Aorta (tissue), 5 donors: ENCODE measurements around the gene NIPBL. TPM values are rescaled to one million over a fixed set of nuclear protein-coding genes. Genes with fewer than 3 reads are reported as not detected.
"Not testable (repeated sequence)": the region's sequence is repeated elsewhere in the genome, so short reads cannot be mapped to it uniquely, and the experiment has no call there.

Source experiments
- ATAC-seq: fragments of 200-7000 bp; cut with Tn5 transposase; one replicate; pipeline ENCODE4 v1.9.1; 2022; ENCODE audit warnings: moderate library complexity; ENCODE audit not compliant: low FRiP score
- DNase-seq, 2 donors: peaks; one replicate each; pipeline ENCODE4 v3.0.0-alpha.2; 2020
- H3K27ac ChIP-seq, 2 donors: one replicate each; pipeline ENCODE4 v1.5.1; 2013; ENCODE audit warnings: low read length in 2 of 2, mild to moderate bottlenecking in 2 of 2, moderate library complexity in 2 of 2, control low read depth in 1 of 2, inconsistent platforms in 1 of 2, low read depth in 1 of 2
- H3K27me3 ChIP-seq, 2 donors: one replicate each; pipeline ENCODE4 v1.6.1; 2013; ENCODE audit warnings: control low read depth in 1 of 2, low read length in 1 of 2, mild to moderate bottlenecking in 1 of 2, moderate library complexity in 1 of 2; ENCODE audit not compliant: insufficient read depth in 2 of 2, control insufficient read depth in 1 of 2
- H3K36me3 ChIP-seq, 2 donors: one replicate each; pipeline ENCODE4 v1.6.1; 2013; ENCODE audit warnings: control low read depth in 1 of 2, low read length in 1 of 2, mild to moderate bottlenecking in 1 of 2; ENCODE audit not compliant: insufficient read depth in 2 of 2, control insufficient read depth in 1 of 2
- H3K4me1 ChIP-seq, 2 donors: one replicate each; pipeline ENCODE4 v1.6.1; 2013; ENCODE audit warnings: low read length in 2 of 2, control low read depth in 1 of 2, mild to moderate bottlenecking in 1 of 2, moderate library complexity in 1 of 2; ENCODE audit not compliant: insufficient read depth in 2 of 2, control insufficient read depth in 1 of 2
- H3K4me3 ChIP-seq, 2 donors: one replicate each; pipeline ENCODE4 v1.5.1; 2013; ENCODE audit warnings: low read length in 2 of 2, control low read depth in 1 of 2, mild to moderate bottlenecking in 1 of 2
- H3K9me3 ChIP-seq: one replicate; pipeline ENCODE4 v1.6.1; 2013; ENCODE audit warnings: mild to moderate bottlenecking, low read length; ENCODE audit not compliant: control insufficient read depth
- WGBS, 2 donors: extraction: QIAGEN DNeasy Blood & Tissue Kit; methylation state at CpG; one replicate each; pipeline ENCODE4 v1.1.7; 2013; 5-methylcytosine and 5-hydroxymethylcytosine counted together
- intact Hi-C, 2 donors: fragments of 100-400 bp; cut with DNase I; formaldehyde crosslinking; loops; one replicate each; pipeline versions ENCODE4 v1.14.2 to v1.15.0; 2022
- polyA plus RNA-seq, 2 donors: library from polyadenylated mRNA; stranded (reverse); fragments of 200-250 nt; gene quantifications; one replicate each; pipeline ENCODE4 v1.2.3, GENCODE V29; 2013
- total RNA-seq, 2 donors: library from RNA; stranded (reverse); fragmentation: NEBNext Ultra II Directional; extraction: Animal tissue kit (Norgen Biotek cat#: 25700); gene quantifications; one replicate each; pipeline ENCODE4 v1.2.1, GENCODE V29; 2021
- donor health status: healthy with polysubstance abuse.
- donor health status: Bipolar disorder and iron deficiency.
- donor health status: DM: no; HTN: no; CAD: no.
- donor health status: DM: no; HTN: no; CAD: no.
- donor health status: DM: yes; HTN: yes; CAD: no.

NIPBL gene
- total and polyA plus RNA-seq, 4 donors = 5.1 to 81.3 (median 40.0) TPM

DNA sequence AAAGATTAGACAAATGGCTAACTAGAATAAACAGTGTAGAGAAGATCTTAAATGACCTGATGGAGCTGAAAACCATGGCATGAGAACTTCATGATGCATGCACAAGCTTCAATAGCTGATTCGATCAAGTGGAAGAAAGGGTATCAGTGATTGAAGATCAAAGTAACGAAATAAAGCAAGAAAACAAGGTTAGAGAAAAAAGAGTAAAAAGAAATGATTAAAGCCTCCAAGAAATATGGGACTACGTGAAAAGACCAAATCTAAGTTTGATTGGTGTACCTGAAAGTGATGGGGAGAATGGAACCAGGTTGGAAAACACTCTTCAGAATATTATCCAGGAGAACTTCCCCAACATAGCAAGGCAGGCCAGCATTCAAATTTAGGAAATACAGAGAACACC, 28.0 kb upstream of the NIPBL start:
- ATAC-seq, H3K4me1 ChIP-seq, H3K27me3 ChIP-seq, H3K36me3 ChIP-seq, DNase-seq, intact Hi-C loops, H3K9me3 ChIP-seq, H3K27ac ChIP-seq, H3K4me3 ChIP-seq: not testable (repeated sequence)
- 88 to 90% methylated on average over 3 of the region's 3 CpGs for WGBS, 2 donors

DNA sequence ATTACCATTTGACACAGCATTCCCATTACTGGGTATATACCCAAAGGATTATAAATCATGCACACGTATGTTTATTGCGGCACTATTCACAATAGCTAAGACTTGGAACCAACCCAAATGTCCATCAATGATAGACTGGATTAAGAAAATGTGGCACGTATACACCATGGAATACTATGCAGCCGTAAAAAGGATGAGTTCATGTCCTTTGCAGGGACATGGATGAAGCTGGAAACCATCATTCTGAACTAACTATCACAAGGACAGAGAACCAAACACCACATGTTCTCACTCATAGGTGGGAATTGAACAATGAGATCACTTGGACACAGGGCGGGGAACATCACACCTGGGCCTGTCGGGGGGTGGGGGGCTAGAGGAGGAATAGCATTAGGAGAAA, 23.7 kb upstream of the NIPBL start:
- DNase-seq, H3K4me3 ChIP-seq, H3K9me3 ChIP-seq, H3K27ac ChIP-seq, ATAC-seq, H3K36me3 ChIP-seq, H3K27me3 ChIP-seq, H3K4me1 ChIP-seq, intact Hi-C loops: not testable (repeated sequence)
- WGBS, 2 donors = 92 to 95% methylated on average over 6 of the region's 6 CpGs

DNA sequence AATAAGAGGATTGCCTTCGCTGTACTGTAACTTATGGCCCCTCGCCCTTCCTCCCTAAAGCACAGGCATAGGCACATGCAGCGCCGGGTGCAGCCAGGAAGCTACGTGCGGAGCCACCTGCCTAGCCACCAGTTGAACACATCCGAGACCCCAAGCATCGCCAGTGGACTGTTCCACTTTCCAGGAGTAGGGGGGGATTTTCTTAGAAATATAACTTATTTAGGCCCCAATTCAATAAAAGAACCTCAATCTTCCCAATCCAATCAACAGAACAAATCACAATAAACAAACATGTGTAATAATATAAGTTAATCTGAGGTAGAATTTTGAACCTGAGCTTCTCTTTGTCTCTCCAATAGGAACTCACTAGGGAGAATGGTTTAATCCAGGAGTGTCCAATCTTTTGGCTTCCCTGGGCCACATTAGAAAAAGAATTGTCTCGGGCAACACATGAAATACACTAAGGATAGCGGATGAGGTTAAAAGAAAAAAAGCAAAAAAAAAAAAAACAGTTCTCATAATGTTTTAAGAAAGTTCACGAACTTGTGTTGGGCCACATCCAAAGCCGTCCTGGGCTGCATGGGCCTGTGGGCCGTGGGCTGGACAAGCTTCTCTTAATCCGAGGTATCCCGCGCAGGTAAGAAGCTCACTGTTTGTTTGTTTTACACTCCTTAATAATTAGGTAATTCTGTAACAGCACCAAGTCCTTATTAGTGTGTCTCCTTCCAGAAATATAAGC, 22.0 kb upstream of the NIPBL start:
- ATAC-seq = no peak
- WGBS, 2 donors = 69% methylated on average over 16 of the region's 16 CpGs
- Histone ChIP-seq H3K27ac (no peak overlapping the region), H3K27me3 (no peaks in the 10 kb centered on the region), H3K4me1 (no peaks in the 10 kb centered on the region), H3K9me3 (peaks cover 1% of the 10 kb centered on the region), H3K4me3 (no peak overlapping the region), H3K36me3 (no peaks in the 10 kb centered on the region)
- intact Hi-C loops = no loop called here
- DNase-seq = no peak

DNA sequence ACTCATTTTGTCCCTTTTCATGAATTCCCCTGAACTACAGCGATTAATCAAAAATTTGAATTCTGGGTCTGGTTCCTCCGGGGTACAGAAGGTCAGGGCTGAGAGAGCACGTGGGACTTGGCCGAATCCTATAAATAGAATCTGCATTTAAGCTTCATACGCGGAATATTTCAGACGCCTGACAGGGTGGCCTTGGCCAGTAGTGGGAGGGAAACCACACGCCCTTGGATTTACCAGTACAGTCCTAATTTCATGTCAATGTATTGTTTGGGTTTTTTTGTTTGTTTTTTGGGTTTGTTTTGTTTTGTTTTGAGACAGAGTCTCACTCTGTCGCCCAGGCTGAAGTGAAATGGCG, 21.5 kb upstream of the NIPBL start:
- DNase-seq (no peak), ATAC-seq (no peak)
- intact Hi-C loops = no loop called here
- no peaks in the 10 kb centered on the region for H3K27me3 ChIP-seq
- peaks cover 1% of the 10 kb centered on the region for H3K9me3 ChIP-seq
- no peak overlapping the region for H3K27ac ChIP-seq
- H3K4me1 ChIP-seq = no peaks in the 10 kb centered on the region
- 63 to 68% methylated on average over 10 of the region's 10 CpGs for WGBS, 2 donors
- H3K36me3 ChIP-seq = no peaks in the 10 kb centered on the region
- no peak overlapping the region for H3K4me3 ChIP-seq

DNA sequence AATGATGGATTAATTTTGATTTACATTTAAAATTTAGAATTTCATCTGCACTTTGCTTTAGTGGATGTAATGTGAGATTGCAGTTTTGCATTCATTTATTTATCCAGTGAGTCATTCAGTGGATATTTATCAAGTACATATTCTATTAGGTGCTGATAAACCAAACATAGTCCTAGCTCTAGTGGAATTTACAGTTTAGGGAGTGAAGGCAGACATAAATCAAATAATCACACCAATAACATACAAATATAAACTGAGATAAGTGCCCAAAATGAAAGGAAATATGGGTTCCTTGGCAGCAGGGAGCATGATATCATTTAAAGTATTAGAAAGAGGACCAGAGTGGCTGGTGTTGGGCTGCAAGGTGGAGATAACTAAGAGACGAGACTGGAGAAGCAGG, 14.7 kb upstream of the NIPBL start:
- DNase-seq (no peak), ATAC-seq (no peak)
- intact Hi-C loops = no loop called here
- no peak overlapping the region for H3K4me3 ChIP-seq
- H3K27ac ChIP-seq = no peak overlapping the region
- WGBS, 2 donors = 62 to 72% methylated on average over 1 of the region's 1 CpG
- no peaks in the 10 kb centered on the region for H3K27me3 ChIP-seq
- no peaks in the 10 kb centered on the region for H3K36me3 ChIP-seq
- H3K9me3 ChIP-seq = no peaks in the 10 kb centered on the region
- H3K4me1 ChIP-seq = no peaks in the 10 kb centered on the region

DNA sequence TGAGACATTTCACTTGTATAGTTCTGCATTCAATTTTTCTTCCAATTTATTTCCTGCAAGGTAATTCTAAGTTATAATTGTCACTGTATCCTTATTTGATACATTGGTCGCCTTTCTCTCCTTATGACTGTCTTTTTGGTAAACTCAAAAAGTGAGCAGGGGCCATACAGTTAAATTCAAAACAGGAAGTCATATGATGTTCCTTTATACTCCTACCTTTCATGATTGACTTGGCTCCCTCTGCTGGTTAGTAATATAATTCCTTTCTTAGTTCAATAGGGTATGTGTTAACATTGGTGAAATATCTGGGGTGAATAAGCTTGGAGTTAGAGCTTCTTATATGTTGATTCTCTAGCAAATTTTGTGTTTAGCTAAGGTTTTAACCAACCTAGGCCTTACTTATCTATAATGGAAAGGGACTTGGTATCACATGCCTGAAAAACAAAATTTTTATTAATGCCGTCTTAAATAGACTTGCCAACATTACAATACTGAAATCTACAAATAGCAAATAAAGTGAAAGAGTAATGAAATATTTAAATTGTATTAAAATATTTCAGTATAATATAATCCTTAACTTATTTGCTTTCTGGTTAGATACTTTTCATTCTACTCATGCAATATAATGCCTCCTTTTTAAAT, 6.0 kb upstream of the NIPBL start:
- no peaks in the 10 kb centered on the region for H3K36me3 ChIP-seq
- peak; percentile 72 for ATAC-seq
- intact Hi-C loops = loop anchor here in 1 of 2 donors (5.0 to 10.0 kb wide), 3 partner anchors 74 to 616 kb away; no protein-coding TSS in a partner anchor

DNA sequence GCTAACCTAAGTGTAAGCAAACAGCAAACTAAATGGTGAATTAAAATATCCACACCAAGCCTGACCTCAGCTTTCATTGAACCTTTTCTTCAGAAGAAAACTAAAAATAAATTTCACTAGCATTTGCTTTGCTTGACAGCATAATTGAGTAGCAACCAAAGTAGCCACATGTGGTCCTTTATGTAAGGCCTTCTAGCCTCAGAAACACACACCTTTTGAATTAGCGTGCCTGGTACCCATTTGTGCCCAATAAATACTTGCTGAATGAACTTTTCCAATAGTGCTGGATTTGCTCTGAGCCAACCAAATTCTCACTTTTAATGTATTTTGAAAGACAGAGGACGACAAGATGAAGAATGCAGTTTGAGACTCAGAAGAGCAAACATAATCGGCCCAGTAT, 2.1 kb upstream of the NIPBL start:
- Histone ChIP-seq H3K4me1 (peaks cover 0 to 3% of the 10 kb centered on the region in 2 donors), H3K27ac (peak overlapping the region in 1 of 2 donors; percentile 19), H3K27me3 (no peaks in the 10 kb centered on the region), H3K9me3 (no peaks in the 10 kb centered on the region), H3K36me3 (no peaks in the 10 kb centered on the region), H3K4me3 (peak overlapping the region; percentile 63 to 94)
- 26% methylated on average over 3 of the region's 3 CpGs for WGBS, 2 donors
- DNase-seq (no peak), ATAC-seq (no peak)
- intact Hi-C loops = loop anchor here in 1 of 2 donors (5.0 to 10.0 kb wide), 3 partner anchors 70 to 620 kb away; no protein-coding TSS in a partner anchor

More for the DNA sequence above, 6.0 kb upstream of the NIPBL start:
- H3K27ac ChIP-seq = no peak overlapping the region
- 64 to 65% methylated on average over 2 of the region's 2 CpGs for WGBS, 2 donors
- H3K4me3 ChIP-seq = no peak overlapping the region
- no peak for DNase-seq
- no peaks in the 10 kb centered on the region for H3K9me3 ChIP-seq
- H3K27me3 ChIP-seq = no peaks in the 10 kb centered on the region
- H3K4me1 ChIP-seq = peaks cover 0 to 3% of the 10 kb centered on the region in 2 donors

DNA sequence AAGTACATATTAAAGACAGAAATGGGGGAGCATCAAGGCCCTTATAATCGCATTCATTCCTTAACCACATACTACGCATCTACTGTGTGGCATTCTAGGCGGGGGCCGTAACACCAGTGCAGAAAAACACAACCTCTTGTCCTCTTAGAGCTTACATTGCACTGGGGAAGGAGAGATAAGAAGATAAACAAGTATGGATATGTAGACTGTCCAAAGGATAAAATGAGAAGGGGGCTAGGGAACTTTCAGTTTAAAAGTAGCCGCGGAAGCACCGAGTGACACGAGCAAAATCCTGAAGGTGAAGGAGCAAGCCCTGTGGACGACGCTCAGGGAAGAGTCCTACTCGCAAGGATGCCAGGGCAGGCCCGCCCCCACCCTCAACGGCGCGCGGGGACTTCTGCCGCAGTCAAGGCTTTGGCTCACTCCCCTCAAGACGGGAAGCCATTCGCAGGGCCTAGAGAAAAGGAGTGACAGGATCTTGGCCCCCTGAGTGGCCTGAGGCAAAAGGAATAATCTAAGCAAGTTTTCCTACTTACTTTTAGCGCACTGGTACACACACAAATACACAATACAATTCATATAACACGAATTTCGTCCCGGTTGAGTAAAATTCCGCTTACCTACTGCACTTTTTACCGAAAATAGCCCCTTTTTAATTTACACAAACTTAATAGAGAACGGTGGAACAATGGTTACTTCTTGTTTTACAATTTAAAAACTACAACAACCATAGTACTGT, 1.3 kb upstream of the NIPBL start:
- Histone ChIP-seq H3K36me3 (no peaks in the 10 kb centered on the region), H3K4me1 (peaks cover 0 to 3% of the 10 kb centered on the region in 2 donors)
- 0 to 1% methylated on average over 26 of the region's 26 CpGs for WGBS, 2 donors

More for the DNA sequence above, 1.3 kb upstream of the NIPBL start:
- Histone ChIP-seq H3K27me3 (no peaks in the 10 kb centered on the region), H3K4me3 (peak overlapping the region; percentile 63 to 94), H3K9me3 (no peaks in the 10 kb centered on the region), H3K27ac (peak overlapping the region; percentile 19 to 67)
- peak; percentile 52 for ATAC-seq
- intact Hi-C loops = loop anchor here (5.0 to 10.0 kb wide), 3 partner anchors 67 to 620 kb away; no protein-coding TSS in a partner anchor
- peak; percentile 69 to 84 for DNase-seq
